Osteocyte (in vitro differentiated cells): ENCODE data around the gene WDR20. TPM values are rescaled to one million over a fixed set of nuclear protein-coding genes. Genes with fewer than 3 reads are reported as not detected.
"Not testable (repeated sequence)": the region's sequence is repeated elsewhere in the genome, so short reads cannot be mapped to it uniquely, and the experiment has no call there.

ENCODE experiments used
- DNase-seq: peaks from one replicate; pipeline ENCODE4 v3.0.0; 2021; ENCODE audit warnings: mixed read lengths; ENCODE audit not compliant: unreplicated experiment; ENCODE audit errors: extremely low spot score
- H3K27ac Mint-ChIP-seq: one replicate; pipeline ENCODE4 v1.8.0; 2021; ENCODE audit warnings: mild to moderate bottlenecking, mixed read lengths; ENCODE audit not compliant: unreplicated experiment
- H3K27me3 Mint-ChIP-seq: one replicate; pipeline ENCODE4 v1.8.0; 2021; ENCODE audit warnings: mixed read lengths; ENCODE audit not compliant: unreplicated experiment
- H3K36me3 Mint-ChIP-seq: one replicate; pipeline ENCODE4 v1.8.0; 2021; ENCODE audit warnings: mixed read lengths; ENCODE audit not compliant: unreplicated experiment
- H3K4me1 Mint-ChIP-seq: one replicate; pipeline ENCODE4 v1.8.0; 2021; ENCODE audit warnings: mixed read lengths; ENCODE audit not compliant: unreplicated experiment
- H3K4me3 Mint-ChIP-seq: one replicate; pipeline ENCODE4 v1.8.0; 2021; ENCODE audit warnings: mild to moderate bottlenecking, moderate library complexity, mixed read lengths; ENCODE audit not compliant: unreplicated experiment
- H3K9me3 Mint-ChIP-seq: one replicate; pipeline ENCODE4 v1.8.0; 2021; ENCODE audit warnings: mixed read lengths; ENCODE audit not compliant: unreplicated experiment
- total RNA-seq: library from RNA; stranded (reverse); gene quantifications from 2 replicates; pipeline ENCODE4 v1.2.1, GENCODE V29; 2021
- TF ChIP-seq, protein P1 (sequence below): fragments of 200-600 bp; sonication (generic); IDR thresholded peaks from 2 replicates; pipeline ENCODE4 v1.5.0; 2021; ENCODE audit warnings: antibody characterized with exemption, mild to moderate bottlenecking, moderate library complexity

Gene WDR20
- total RNA-seq, 1 donor from 2014 or later = 27.4 TPM

GRCh38 chr14:102238766-102239165, 99.1 kb downstream of the WDR20 start:
- DNase-seq = no peak
- Mint-ChIP-seq H3K9me3 (no peaks in the 10 kb centered on the region), H3K4me3 (no peak overlapping the region), H3K27ac (no peak overlapping the region), H3K27me3 (no peaks in the 10 kb centered on the region), H3K36me3 (no peaks in the 10 kb centered on the region), H3K4me1 (no peaks in the 10 kb centered on the region)
- TF ChIP-seq, protein P1, sequence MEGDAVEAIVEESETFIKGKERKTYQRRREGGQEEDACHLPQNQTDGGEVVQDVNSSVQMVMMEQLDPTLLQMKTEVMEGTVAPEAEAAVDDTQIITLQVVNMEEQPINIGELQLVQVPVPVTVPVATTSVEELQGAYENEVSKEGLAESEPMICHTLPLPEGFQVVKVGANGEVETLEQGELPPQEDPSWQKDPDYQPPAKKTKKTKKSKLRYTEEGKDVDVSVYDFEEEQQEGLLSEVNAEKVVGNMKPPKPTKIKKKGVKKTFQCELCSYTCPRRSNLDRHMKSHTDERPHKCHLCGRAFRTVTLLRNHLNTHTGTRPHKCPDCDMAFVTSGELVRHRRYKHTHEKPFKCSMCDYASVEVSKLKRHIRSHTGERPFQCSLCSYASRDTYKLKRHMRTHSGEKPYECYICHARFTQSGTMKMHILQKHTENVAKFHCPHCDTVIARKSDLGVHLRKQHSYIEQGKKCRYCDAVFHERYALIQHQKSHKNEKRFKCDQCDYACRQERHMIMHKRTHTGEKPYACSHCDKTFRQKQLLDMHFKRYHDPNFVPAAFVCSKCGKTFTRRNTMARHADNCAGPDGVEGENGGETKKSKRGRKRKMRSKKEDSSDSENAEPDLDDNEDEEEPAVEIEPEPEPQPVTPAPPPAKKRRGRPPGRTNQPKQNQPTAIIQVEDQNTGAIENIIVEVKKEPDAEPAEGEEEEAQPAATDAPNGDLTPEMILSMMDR = no peak

DNA sequence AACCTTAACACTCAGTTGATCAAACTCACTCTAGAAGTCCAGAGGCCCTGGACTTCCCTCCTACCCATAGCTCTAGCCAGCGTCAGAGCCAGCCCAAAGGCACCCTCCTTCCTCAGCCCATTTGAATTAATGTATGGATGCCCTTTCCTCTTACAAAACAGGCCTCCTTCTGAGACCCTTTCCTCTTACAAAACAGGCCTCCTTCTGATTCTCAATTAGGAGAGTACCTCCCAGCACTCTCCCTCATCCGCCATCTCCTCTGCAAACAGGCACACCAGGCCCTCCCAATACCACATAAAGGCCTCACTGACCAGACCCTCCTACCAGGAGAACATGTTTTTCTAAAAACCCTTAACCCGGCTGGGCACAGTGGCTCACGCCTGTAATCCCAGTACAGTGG, 99.5 kb downstream of the WDR20 start:
- DNase-seq = no peak
- Mint-ChIP-seq H3K27me3 (no peaks in the 10 kb centered on the region), H3K27ac (no peak overlapping the region), H3K4me1 (no peaks in the 10 kb centered on the region), H3K9me3 (no peaks in the 10 kb centered on the region), H3K36me3 (no peaks in the 10 kb centered on the region), H3K4me3 (no peak overlapping the region)
- TF ChIP-seq, protein P1 = no peak

DNA sequence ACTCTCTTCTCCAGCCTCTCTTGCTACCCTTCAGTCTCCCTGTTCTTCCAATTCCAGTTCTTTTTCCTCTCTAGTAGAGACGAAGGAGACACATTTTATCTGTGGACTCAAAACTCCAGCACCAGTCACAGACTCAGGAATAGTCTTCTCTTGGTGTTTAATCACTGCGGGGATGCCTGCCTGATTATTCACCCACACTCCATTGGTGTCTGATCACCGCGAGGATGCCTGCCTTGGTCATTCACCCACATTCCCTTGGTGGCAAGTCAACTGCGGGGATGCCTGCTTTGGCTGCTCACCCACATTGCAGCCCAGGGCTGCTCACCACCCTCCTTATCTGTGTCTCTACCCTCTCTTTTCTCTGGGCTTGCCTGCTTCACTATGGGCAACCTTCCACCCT, 100.8 kb downstream of the WDR20 start:
- H3K27me3 Mint-ChIP-seq, H3K9me3 Mint-ChIP-seq, H3K36me3 Mint-ChIP-seq, H3K4me1 Mint-ChIP-seq, H3K27ac Mint-ChIP-seq, H3K4me3 Mint-ChIP-seq, DNase-seq: not testable (repeated sequence)

GRCh38 chr14:102241147-102241546, 101.5 kb downstream of the WDR20 start:
- Mint-ChIP-seq H3K27ac (no peak overlapping the region), H3K9me3 (no peaks in the 10 kb centered on the region), H3K4me1 (no peaks in the 10 kb centered on the region), H3K4me3 (no peak overlapping the region), H3K27me3 (no peaks in the 10 kb centered on the region), H3K36me3 (no peaks in the 10 kb centered on the region)
- no peak for DNase-seq
- TF ChIP-seq, protein P1 = no peak

- H3K4me1 Mint-ChIP-seq, H3K36me3 Mint-ChIP-seq, DNase-seq, H3K4me3 Mint-ChIP-seq, H3K27me3 Mint-ChIP-seq, H3K9me3 Mint-ChIP-seq, H3K27ac Mint-ChIP-seq: not testable (repeated sequence)
These were observed 104.1 kb downstream of the WDR20 start for GRCh38 chr14:102243795-102244194.

GRCh38 chr14:102246071-102246470, 106.4 kb downstream of the WDR20 start:
- DNase-seq = no peak
- Mint-ChIP-seq H3K4me3 (no peak overlapping the region), H3K27me3 (no peaks in the 10 kb centered on the region), H3K27ac (no peak overlapping the region), H3K4me1 (no peaks in the 10 kb centered on the region), H3K36me3 (peaks cover 2% of the 10 kb centered on the region), H3K9me3 (no peaks in the 10 kb centered on the region)
- TF ChIP-seq, protein P1 = no peak
